ENCODE measurements around the gene GFRA1. TPM values are rescaled to one million over a fixed set of nuclear protein-coding genes. Genes with fewer than 3 reads are reported as not detected.

The GFRA1 gene
- total and polyA plus RNA-seq, 2 of the 8 experiments (the other 6 are each of a cell fraction or from before 2014, with no cell fraction given): 1.1 to 2.0 TPM

GRCh38 chr10:116304923-116305322 lies 31.9 kb upstream of the GFRA1 start:
- Histone ChIP-seq H2BK120ac (replicated peaks; ENCODE audit: low read depth, low read length) (no peak overlapping the region), H2AFZ (ENCODE audit: low read length) (no peak overlapping the region), H2BK12ac (ENCODE audit: low read depth, low read length) (no peak overlapping the region), H2BK5ac (ENCODE audit: low read depth, low read length) (no peak overlapping the region), H3K4ac (replicated peaks; ENCODE audit: insufficient read length, low read depth, low read length) (no peak overlapping the region), H2BK15ac (ENCODE audit: low read length) (no peak overlapping the region), H3K27ac (ENCODE audit: low read depth, low read length) (no peak overlapping the region), H3K79me1 (ENCODE audit: low read depth, low read length) (no peaks in the 10 kb centered on the region), H3K4me3 (ENCODE audit: extremely low read depth in 1 of 4, insufficient read depth in 2 of 4, low read depth in 3 of 4, low read length in 4 of 4) (no peak overlapping the region), H4K91ac (replicated peaks; ENCODE audit: insufficient read length, low read length) (no peak overlapping the region), H3K4me1 (replicated peaks in 1 of 4; ENCODE audit: control insufficient read depth in 3 of 4, insufficient read depth in 4 of 4, low read length in 3 of 4) (no peaks in the 10 kb centered on the region), H2AK5ac (ENCODE audit: low read depth, low read length) (no peak overlapping the region), H3K4me2 (ENCODE audit: insufficient read depth in 1 of 2, low read depth in 2 of 2, low read length in 2 of 2) (no peak overlapping the region), H3K18ac (ENCODE audit: extremely low read depth, low read length) (no peak overlapping the region), H4K5ac (ENCODE audit: insufficient read length, low read depth, low read length) (no peak overlapping the region), H3K36me3 (ENCODE audit: control insufficient read depth in 2 of 4, insufficient read depth in 4 of 4, low read length in 3 of 4) (no peaks in the 10 kb centered on the region), H3K23ac (ENCODE audit: insufficient read length) (no peak overlapping the region), H3K14ac (ENCODE audit: insufficient read length) (no peak overlapping the region), H3K9me3 (ENCODE audit: insufficient read depth in 2 of 2, low read depth in 1 of 2, low read length in 1 of 2) (no peaks in the 10 kb centered on the region), H2BK20ac (ENCODE audit: low read length) (no peak overlapping the region), H3K9ac (replicated peaks in 1 of 4; ENCODE audit: extremely low read depth in 1 of 4, low read depth in 3 of 4, low read length in 3 of 4) (no peak overlapping the region; a peak in 1 of 7 replicates), H4K8ac (ENCODE audit: extremely low read depth, insufficient read depth, low read length) (no peak overlapping the region), H3K56ac (replicated peaks; ENCODE audit: insufficient read length, low read depth, low read length) (no peak overlapping the region), H3K23me2 (ENCODE audit: low read depth, low read length) (no peaks in the 10 kb centered on the region), H4K20me1 (replicated peaks in 1 of 2; ENCODE audit: control insufficient read depth in 1 of 2, insufficient read depth in 2 of 2, low read length in 2 of 2) (no peaks in the 10 kb centered on the region), H3K79me2 (ENCODE audit: control insufficient read depth in 1 of 2, insufficient read depth in 2 of 2, low read length in 2 of 2) (no peaks in the 10 kb centered on the region), H3K27me3 (replicated peaks in 1 of 4; ENCODE audit: control insufficient read depth in 3 of 4, extremely low read depth in 1 of 4, insufficient read depth in 3 of 4, low read length in 3 of 4) (no peaks in the 10 kb centered on the region)
- CTCF ChIA-PET (ENCODE audit: partially characterized antibody): interaction anchor here (0.6 to 1.3 kb wide), 3 partner anchors 10 to 29 kb away, joined by 3 to 4 read pairs (median 3); no protein-coding TSS in a partner anchor
- 80% methylated on average over 1 of the region's 1 CpG; no CpG with 5 or more reads in 1 of the 2 experiments for WGBS, 2 experiments (ENCODE audit: extremely low coverage in 1 of 2, insufficient coverage in 1 of 2, insufficient read length in 1 of 2, insufficient replicate concordance in 2 of 2, low coverage in 1 of 2, low lambda C conversion rate in 2 of 2, missing lambda C conversion rate in 1 of 2)
- FAIRE-seq (no peak), DNase-seq (ENCODE audit: low read depth in 1 of 2, low spot score in 2 of 2) (no peak)
- no peak for TF ChIP-seq ATF2 (IDR thresholded peaks at IDR 0.05; ENCODE audit: low read length)
- no peak for TF ChIP-seq HDAC2 (IDR thresholded peaks at IDR 0.05; ENCODE audit: borderline replicate concordance in 1 of 2, low read depth in 2 of 2, low read length in 2 of 2)
- no peak for TF ChIP-seq BRCA1 (IDR thresholded peaks at IDR 0.05; ENCODE audit: low read depth, low read length)
- TF ChIP-seq RAD21 (IDR thresholded peaks at IDR 0.05 in 1 of 2, conservative IDR thresholded peaks at IDR 0.05 in 1 of 2; ENCODE audit: low read depth in 2 of 2, low read length in 2 of 2): no peak
- TF ChIP-seq JUN (IDR thresholded peaks at IDR 0.05; ENCODE audit: low read depth, low read length): no peak
- no peak for TF ChIP-seq PHF8 (conservative IDR thresholded peaks at IDR 0.05; ENCODE audit: low read depth, low read length)
- TF ChIP-seq CEBPB (IDR thresholded peaks at IDR 0.05; ENCODE audit: low read depth, low read length): no peak
- TF ChIP-seq GTF2F1 (IDR thresholded peaks at IDR 0.05; ENCODE audit: borderline replicate concordance, low read depth, low read length): no peak
- POLR2A ChIA-PET (ENCODE audit: partially characterized antibody): no interaction called here
